Colonic mucosa (tissue), 4 donors: ENCODE results near the gene PAMR1. TPM values are rescaled to one million over a fixed set of nuclear protein-coding genes. Genes with fewer than 3 reads are reported as not detected.
"Not testable (repeated sequence)": the region's sequence is repeated elsewhere in the genome, so short reads cannot be mapped to it uniquely, and the experiment has no call there.

Experiments
- DNase-seq: peaks from one replicate; pipeline ENCODE4 v3.0.0-alpha.2; 2020
- H3K27ac ChIP-seq: fragments of 200-600 bp; one replicate; pipeline ENCODE4 v1.8.0; 2021
- H3K27me3 ChIP-seq: fragments of 200-600 bp; one replicate; pipeline ENCODE4 v1.8.0; 2021
- H3K36me3 ChIP-seq: fragments of 200-600 bp; one replicate; pipeline ENCODE4 v1.8.0; 2021
- H3K4me1 ChIP-seq: fragments of 200-600 bp; one replicate; pipeline ENCODE4 v1.8.0; 2021; ENCODE audit warnings: mild to moderate bottlenecking
- H3K4me3 ChIP-seq: fragments of 200-600 bp; one replicate; pipeline ENCODE4 v1.8.0; 2021
- H3K9ac ChIP-seq, 2 donors: one replicate each; pipeline ENCODE4 v1.7.0; 2013; ENCODE audit warnings: control low read depth in 2 of 2, low read depth in 2 of 2, low read length in 2 of 2
- H3K9me3 ChIP-seq: fragments of 200-600 bp; one replicate; pipeline ENCODE4 v1.8.0; 2021
- intact Hi-C: fragments of 100-400 bp; cut with DNase I; formaldehyde crosslinking; loops from one replicate; pipeline ENCODE4 v1.14.1; 2022
- total RNA-seq, 2 donors: library from RNA; stranded (reverse); fragmentation: NEBNext Ultra II Directional in 1 of 2; extraction: Animal tissue kit (Norgen Biotek cat#: 25700) in 1 of 2; gene quantifications; one replicate each; pipeline ENCODE4 v1.2.1, GENCODE V29; 2021
- TF ChIP-seq, protein P1 (sequence below): fragments of 200-600 bp; IDR thresholded peaks from one replicate; pipeline ENCODE4 v1.8.0; 2022; ENCODE audit warnings: antibody characterized with exemption, mild to moderate bottlenecking
- donor health status: healthy.
- donor health status: DM: no; HTN: no; CAD: no.
- donor health status: DM: no; HTN: no; CAD: no.

PAMR1 gene
- total RNA-seq, 2 donors from 2014 or later = 1.5 to 4.7 TPM

GRCh38 chr11:35523331-35523768 is 2.1 kb downstream of the PAMR1 start:
- Histone ChIP-seq H3K9ac (no peak overlapping the region), H3K27ac (no peak overlapping the region), H3K9me3 (no peaks in the 10 kb centered on the region), H3K36me3 (no peaks in the 10 kb centered on the region), H3K4me1 (no peaks in the 10 kb centered on the region), H3K27me3 (peaks cover 11% of the 10 kb centered on the region), H3K4me3 (no peak overlapping the region)
- TF ChIP-seq, protein P1, sequence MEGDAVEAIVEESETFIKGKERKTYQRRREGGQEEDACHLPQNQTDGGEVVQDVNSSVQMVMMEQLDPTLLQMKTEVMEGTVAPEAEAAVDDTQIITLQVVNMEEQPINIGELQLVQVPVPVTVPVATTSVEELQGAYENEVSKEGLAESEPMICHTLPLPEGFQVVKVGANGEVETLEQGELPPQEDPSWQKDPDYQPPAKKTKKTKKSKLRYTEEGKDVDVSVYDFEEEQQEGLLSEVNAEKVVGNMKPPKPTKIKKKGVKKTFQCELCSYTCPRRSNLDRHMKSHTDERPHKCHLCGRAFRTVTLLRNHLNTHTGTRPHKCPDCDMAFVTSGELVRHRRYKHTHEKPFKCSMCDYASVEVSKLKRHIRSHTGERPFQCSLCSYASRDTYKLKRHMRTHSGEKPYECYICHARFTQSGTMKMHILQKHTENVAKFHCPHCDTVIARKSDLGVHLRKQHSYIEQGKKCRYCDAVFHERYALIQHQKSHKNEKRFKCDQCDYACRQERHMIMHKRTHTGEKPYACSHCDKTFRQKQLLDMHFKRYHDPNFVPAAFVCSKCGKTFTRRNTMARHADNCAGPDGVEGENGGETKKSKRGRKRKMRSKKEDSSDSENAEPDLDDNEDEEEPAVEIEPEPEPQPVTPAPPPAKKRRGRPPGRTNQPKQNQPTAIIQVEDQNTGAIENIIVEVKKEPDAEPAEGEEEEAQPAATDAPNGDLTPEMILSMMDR = no peak
- no peak for DNase-seq
- intact Hi-C loops = no loop called here

DNA sequence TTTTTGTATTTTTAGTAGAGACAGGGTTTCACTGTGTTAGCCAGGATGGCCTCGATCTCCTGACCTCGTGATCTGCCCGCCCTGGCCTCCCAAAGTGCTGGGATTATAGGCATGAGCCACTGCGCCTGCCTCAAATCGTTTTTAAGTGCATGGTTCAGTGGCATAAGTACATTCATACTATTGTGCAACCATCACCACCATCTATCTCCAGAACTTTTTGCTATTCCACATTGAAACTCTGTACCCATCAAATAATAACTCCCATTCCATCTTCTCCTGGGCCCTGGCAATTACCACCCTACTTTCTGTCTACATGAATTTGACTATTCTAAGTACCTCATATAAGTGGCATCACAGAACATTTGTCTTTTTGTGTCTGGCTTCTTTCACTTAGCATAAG is 3.3 kb downstream of the PAMR1 start:
- intact Hi-C loops, H3K4me1 ChIP-seq, DNase-seq, H3K9me3 ChIP-seq, H3K36me3 ChIP-seq, H3K4me3 ChIP-seq, H3K9ac ChIP-seq, H3K27ac ChIP-seq: not testable (repeated sequence)
- peaks cover 11% of the 10 kb centered on the region for H3K27me3 ChIP-seq

DNA sequence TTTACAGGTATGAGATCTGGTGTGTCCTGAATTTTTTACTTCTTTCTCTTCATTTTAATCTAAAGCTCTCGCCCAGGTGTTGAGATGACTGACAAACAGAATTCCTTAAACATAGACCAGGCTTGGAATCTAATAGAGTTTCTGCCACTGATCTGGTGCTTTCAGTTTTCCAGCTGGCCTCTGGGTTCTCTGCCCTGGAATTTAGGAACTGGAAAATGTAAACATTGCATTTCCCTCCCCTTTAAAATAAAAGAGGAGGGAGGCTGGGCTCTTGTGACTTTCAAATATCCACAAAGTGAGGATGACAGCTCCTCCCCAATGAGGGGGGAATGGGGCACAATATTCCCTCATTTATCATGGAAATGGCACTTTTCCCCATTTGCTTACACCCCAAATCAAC is 5.0 kb downstream of the PAMR1 start:
- TF ChIP-seq, protein P1 = no peak
- intact Hi-C loops = no loop called here
- Histone ChIP-seq H3K36me3 (no peaks in the 10 kb centered on the region), H3K4me1 (no peaks in the 10 kb centered on the region), H3K9me3 (no peaks in the 10 kb centered on the region), H3K4me3 (no peak overlapping the region), H3K27ac (no peak overlapping the region), H3K27me3 (peaks cover under 1% of the 10 kb centered on the region), H3K9ac (no peak overlapping the region)
- DNase-seq = no peak

DNA sequence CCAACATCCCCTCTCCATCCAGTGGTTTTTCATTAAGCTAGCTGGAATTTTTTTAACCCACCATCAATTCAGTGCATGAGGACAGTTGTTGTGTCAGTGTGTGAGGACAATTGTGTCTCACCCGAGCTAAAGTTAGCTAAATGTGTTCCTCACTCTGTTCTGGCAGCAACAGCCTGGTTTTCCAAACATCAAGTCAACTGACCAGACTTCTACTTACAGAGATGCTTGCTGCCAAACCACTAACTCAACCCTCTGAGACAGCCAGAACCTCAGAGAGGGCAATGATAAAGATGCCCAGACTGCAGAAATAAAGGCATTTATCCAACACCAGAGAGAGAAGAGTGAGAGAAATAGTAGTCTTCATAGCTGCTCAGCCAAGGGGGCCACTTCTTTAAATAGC is 6.7 kb downstream of the PAMR1 start:
- H3K27ac ChIP-seq = no peak overlapping the region
- H3K9me3 ChIP-seq = no peaks in the 10 kb centered on the region
- no peak for DNase-seq
- H3K9ac ChIP-seq = no peak overlapping the region
- no peaks in the 10 kb centered on the region for H3K27me3 ChIP-seq
- no peak overlapping the region for H3K4me3 ChIP-seq
- no peaks in the 10 kb centered on the region for H3K4me1 ChIP-seq
- intact Hi-C loops = no loop called here
- no peaks in the 10 kb centered on the region for H3K36me3 ChIP-seq
- TF ChIP-seq, protein P1 = no peak

DNA sequence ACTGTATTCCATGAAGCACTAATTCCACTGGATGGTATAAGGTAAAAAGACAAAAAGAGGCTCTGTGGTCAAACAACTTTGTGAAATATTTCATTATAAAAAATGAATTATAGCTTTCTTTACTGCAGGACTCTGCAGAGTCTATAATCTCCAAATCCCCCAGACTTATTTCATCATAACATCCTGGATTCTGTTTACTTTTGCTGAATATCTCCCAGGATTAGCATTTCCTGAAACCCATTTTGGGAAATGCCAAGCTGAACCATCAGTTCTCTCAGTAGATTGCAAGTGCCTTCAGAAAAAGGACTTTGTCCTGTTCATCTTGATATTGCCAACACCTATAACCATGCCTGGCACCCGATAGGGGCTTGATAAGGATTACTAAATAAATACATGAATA is 7.9 kb downstream of the PAMR1 start:
- no peak overlapping the region for H3K27ac ChIP-seq
- no peaks in the 10 kb centered on the region for H3K9me3 ChIP-seq
- TF ChIP-seq, protein P1 = no peak
- no peaks in the 10 kb centered on the region for H3K4me1 ChIP-seq
- no peaks in the 10 kb centered on the region for H3K36me3 ChIP-seq
- no peak for DNase-seq
- no peak overlapping the region for H3K4me3 ChIP-seq
- H3K27me3 ChIP-seq = no peaks in the 10 kb centered on the region
- intact Hi-C loops = no loop called here
- H3K9ac ChIP-seq = no peak overlapping the region

GRCh38 chr11:35516403-35516802 is 9.0 kb downstream of the PAMR1 start:
- Histone ChIP-seq H3K4me3 (no peak overlapping the region), H3K27ac (no peak overlapping the region), H3K9ac (no peak overlapping the region), H3K27me3 (no peaks in the 10 kb centered on the region), H3K36me3 (no peaks in the 10 kb centered on the region), H3K9me3 (no peaks in the 10 kb centered on the region), H3K4me1 (no peaks in the 10 kb centered on the region)
- TF ChIP-seq, protein P1 = no peak
- DNase-seq = no peak
- intact Hi-C loops = no loop called here
